GM21367 (cell line): Measurements from ENCODE around the gene ZNF469.

Experiments used
- ATAC-seq: cut with Tn5 transposase; IDR thresholded peaks from one replicate; pipeline ENCODE4 v1.9.1; 2021; ENCODE audit not compliant: unreplicated experiment

Gene ZNF469

GRCh38 chr16:88421871-88422433 lies 39.2 kb downstream of the ZNF469 start:
- ATAC-seq, result no peak

DNA sequence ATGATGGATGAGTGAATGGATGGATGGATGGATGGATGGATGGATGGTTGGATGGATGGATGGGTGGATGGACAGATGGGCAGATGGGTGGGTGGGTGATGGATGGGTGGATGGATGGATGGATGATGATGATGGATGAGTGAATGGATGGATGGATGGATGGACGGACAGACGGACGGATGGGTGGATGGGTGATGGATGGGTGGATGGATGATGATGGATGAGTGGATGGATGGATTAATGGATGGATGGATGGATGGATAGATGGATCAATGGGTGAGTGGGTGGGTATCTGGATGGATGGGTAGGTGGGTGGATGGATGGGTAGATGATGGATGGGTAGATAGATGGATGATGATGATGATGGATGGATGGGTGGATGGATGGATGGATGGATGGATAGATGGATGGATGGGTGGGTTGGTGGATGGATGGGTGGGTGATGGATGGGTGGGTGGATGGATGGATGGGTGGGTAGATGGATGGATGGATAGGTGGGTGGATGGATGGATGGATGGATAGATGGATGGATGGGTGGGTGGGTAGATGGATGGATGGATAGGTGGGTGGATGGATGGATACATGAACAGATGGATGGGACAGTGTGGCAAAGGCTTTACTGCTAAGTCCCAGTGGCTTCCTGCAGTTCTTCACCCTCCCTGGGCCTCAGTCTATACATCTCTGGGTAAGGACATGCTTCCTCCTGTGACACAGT lies 40.1 kb downstream of the ZNF469 start:
- ATAC-seq, result no peak

DNA sequence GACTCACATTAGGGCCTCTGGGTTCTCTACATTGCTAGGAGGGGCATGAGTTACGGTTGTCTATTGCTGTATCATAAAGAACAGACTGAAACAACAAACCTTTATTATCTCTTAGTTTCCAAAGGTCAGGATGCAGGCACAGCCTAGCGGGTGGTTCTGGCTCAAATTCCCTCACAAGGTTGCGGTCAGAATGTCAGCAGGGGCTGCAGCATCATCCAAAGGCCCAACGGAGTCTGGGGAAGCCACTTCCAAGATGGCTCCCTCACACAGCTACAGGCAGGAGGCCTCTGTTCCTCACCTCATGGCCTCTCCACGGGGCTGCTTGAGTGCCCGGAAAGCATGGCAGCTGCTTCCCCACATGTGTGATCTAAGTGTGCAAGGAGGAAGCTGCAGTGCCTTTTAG lies 40.7 kb downstream of the ZNF469 start:
- no peak for ATAC-seq

DNA sequence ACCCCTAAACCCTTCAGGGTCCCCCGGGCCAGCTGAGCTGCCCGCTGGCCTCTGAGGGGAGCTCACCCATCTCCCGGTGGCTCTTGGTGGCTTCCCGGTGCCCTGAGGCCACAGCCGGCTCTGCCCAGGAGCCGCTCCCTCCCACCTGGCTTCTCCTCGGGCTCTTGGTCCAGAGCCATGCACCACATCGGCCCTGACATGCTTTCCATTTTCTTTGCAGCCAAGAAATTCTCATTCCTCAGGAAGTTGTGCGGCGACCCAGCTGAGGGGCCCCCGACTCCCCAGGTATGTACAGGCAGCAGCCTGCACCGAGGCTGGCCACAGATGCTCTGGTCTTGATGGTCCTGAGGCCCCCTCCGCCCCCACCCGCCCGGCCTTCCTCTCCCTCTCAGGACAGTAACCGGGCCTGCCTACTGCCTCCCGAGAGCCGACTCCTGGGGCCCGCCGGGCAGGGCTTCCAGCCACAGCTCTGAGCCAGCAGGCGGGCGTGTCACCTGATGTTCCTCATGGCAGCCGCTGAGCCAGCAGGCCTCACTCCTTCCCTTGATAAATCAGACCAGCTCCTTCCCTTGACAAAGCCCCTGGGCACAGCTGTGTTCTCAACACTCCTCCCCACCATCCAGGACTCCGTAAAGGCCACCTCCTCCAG lies 42.0 kb downstream of the ZNF469 start:
- ATAC-seq, result no peak

DNA sequence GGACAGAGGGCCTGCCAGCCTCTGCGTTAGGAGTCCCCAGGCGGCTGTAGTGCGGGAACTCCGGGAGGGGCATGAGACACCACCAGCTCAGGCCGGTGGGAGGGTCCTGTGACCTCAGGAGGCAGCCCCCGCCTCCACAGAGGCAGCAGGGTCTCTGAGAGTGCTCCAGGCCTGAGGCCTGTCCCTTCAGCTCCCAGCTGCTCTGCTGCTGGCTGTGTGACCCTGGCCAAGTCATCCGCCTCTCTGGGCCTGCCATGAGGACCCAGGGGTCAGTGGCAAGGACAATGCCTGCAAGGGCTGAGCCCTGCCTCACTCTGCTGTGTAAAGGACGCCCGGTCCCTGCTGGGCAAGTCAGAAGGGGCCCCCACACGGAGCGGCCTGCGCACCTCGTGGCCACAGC lies 43.3 kb downstream of the ZNF469 start:
- ATAC-seq, result no peak

GRCh38 chr16:88427376-88427775 lies 44.6 kb downstream of the ZNF469 start:
- no peak for ATAC-seq

GRCh38 chr16:88428156-88428555 lies 45.4 kb downstream of the ZNF469 start:
- no peak for ATAC-seq

GRCh38 chr16:88428616-88429386 lies 46.0 kb downstream of the ZNF469 start:
- no peak for ATAC-seq

DNA sequence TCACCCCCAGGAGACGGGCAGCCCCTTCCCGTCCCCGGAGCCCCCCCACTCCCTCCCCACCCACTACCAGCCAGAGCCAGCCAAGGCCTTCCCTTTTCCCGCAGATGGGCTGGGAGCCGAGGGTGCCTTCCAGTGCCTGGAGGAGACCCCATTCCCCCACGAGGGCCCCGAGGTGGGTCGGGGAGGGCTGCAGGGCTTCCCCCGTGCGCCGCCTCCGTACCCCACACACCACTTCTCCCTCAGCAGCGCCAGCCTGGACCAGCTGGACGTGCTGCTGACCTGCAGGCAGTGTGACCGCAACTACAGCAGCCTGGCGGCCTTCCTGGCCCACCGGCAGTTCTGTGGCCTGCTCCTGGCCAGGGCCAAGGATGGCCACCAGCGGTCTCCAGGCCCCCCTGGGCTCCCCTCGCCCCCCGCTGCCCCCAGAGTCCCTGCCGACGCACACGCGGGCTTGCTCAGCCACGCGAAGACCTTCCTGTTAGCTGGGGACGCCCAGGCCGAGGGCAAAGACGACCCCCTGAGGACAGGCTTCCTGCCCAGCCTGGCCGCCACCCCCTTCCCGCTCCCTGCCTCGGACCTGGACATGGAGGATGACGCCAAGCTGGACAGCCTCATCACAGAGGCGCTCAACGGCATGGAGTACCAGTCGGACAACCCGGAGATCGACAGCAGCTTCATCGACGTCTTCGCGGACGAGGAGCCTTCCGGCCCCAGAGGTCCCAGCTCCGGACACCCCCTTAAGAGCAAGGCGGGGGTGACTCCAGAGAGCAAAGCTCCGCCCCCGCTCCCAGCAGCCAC lies 46.8 kb downstream of the ZNF469 start:
- ATAC-seq, result no peak

GRCh38 chr16:88430185-88430523 lies 47.4 kb downstream of the ZNF469 start:
- ATAC-seq, result no peak

- no peak for ATAC-seq
Measured at GRCh38 chr16:88430524-88431446, 48.0 kb downstream of the ZNF469 start.

GRCh38 chr16:88431651-88432050 lies 48.9 kb downstream of the ZNF469 start:
- ATAC-seq, result no peak

DNA sequence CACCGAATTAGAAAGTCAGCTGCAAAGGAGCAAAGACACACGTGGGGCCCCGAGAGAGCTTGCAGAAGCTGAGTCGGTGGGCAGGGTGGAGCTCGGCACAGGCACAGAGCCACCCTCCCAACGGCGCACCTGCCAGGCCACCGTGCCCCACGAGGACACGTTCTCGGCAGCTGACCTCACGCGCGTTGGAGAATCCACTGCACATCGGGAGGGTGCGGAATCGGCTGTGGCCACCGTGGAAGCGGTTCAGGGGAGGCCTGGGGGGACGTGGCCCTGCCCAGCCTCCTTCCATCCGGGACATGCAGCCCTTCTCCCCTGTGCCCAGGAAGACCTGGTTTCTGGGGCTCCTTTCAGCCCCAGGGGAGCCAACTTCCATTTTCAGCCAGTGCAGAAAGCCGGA lies 49.4 kb downstream of the ZNF469 start:
- no peak for ATAC-seq
